GM18951 (cell line): ENCODE measurements around the gene PRUNE2.
"Not testable (repeated sequence)": the region's sequence is repeated elsewhere in the genome, so short reads cannot be mapped to it uniquely, and the experiment has no call there.

Experiments
- POLR2A ChIP-seq: IDR thresholded peaks from 4 replicates; pipeline ENCODE4 v1.6.1; 2011; ENCODE audit warnings: mild to moderate bottlenecking; ENCODE audit not compliant: insufficient read length, insufficient read depth; ENCODE audit errors: extremely low read depth
- in situ Hi-C: fragments of 300-500 bp; cut with MboI; formaldehyde crosslinking; loops from one replicate; pipeline ENCODE4 v1.12.0; 2022; ENCODE audit warnings: low sequenced_read_pairs, mixed read lengths, inconsistent platforms; ENCODE audit not compliant: unreplicated experiment

Gene PRUNE2

GRCh38 chr9:76905791-76906646 is at the start of gene PRUNE2:
PRUNE2 (minus strand) TSS chr9:76906114; CDS start chr9:76905963, 151 bp downstream.
- no peak for TF ChIP-seq POLR2A
- in situ Hi-C loops, result no loop called here

- in situ Hi-C loops, result not testable (repeated sequence)
Observed at GRCh38 chr9:76955406-76955805, 49.5 kb upstream of the PRUNE2 start.

- no peak for TF ChIP-seq POLR2A
- in situ Hi-C loops, result no loop called here
Observed at GRCh38 chr9:76949865-76950264, 44.0 kb upstream of the PRUNE2 start.

GRCh38 chr9:76944011-76944410 is 38.1 kb upstream of the PRUNE2 start:
- in situ Hi-C loops, result no loop called here
- TF ChIP-seq POLR2A, result no peak

GRCh38 chr9:76943054-76943453 is 37.1 kb upstream of the PRUNE2 start:
- in situ Hi-C loops, result no loop called here
- no peak for TF ChIP-seq POLR2A

- no peak for TF ChIP-seq POLR2A
- in situ Hi-C loops, result no loop called here
Observed at GRCh38 chr9:76932757-76933156, 26.8 kb upstream of the PRUNE2 start.

- TF ChIP-seq POLR2A, result no peak
- in situ Hi-C loops, result no loop called here
Observed at GRCh38 chr9:76932265-76932664, 26.4 kb upstream of the PRUNE2 start.

- no peak for TF ChIP-seq POLR2A
- in situ Hi-C loops, result no loop called here
Observed at GRCh38 chr9:76927540-76928240, 21.8 kb upstream of the PRUNE2 start.

- no peak for TF ChIP-seq POLR2A
- in situ Hi-C loops, result no loop called here
Observed at GRCh38 chr9:76926846-76927245, 20.9 kb upstream of the PRUNE2 start.

- in situ Hi-C loops, result no loop called here
- no peak for TF ChIP-seq POLR2A
Observed at GRCh38 chr9:76926324-76926741, 20.4 kb upstream of the PRUNE2 start.

GRCh38 chr9:76921165-76921564 is 15.3 kb upstream of the PRUNE2 start:
- no peak for TF ChIP-seq POLR2A
- in situ Hi-C loops, result no loop called here

GRCh38 chr9:76917299-76917698 is 11.4 kb upstream of the PRUNE2 start:
- no peak for TF ChIP-seq POLR2A
- in situ Hi-C loops, result no loop called here

- TF ChIP-seq POLR2A, result no peak
- in situ Hi-C loops, result no loop called here
Observed at GRCh38 chr9:76916231-76916630, 10.3 kb upstream of the PRUNE2 start.

GRCh38 chr9:76913467-76913866 is 7.6 kb upstream of the PRUNE2 start:
- TF ChIP-seq POLR2A, result no peak
- in situ Hi-C loops, result no loop called here

GRCh38 chr9:76912636-76913275 is 6.8 kb upstream of the PRUNE2 start:
- in situ Hi-C loops, result no loop called here
- no peak for TF ChIP-seq POLR2A
